SK-N-SH (cell line): ENCODE data around the gene KRTAP20-2.

Source experiments
- MEF2A ChIP-seq: IDR thresholded peaks from 2 replicates; pipeline ENCODE4 v1.4.0; 2012; ENCODE audit warnings: low read depth, borderline replicate concordance
- POLR2AphosphoS5 ChIP-seq: IDR thresholded peaks from 2 replicates; pipeline ENCODE4 v1.6.1; 2012; ENCODE audit warnings: low read depth, low read length
- SMC3 ChIP-seq: IDR thresholded peaks from 2 replicates; pipeline ENCODE4 v1.6.1; 2012; ENCODE audit warnings: low read depth, low read length, improper control_type of control experiment
- TAF1 ChIP-seq: IDR thresholded peaks from 2 replicates; pipeline ENCODE4 v1.6.1; 2012; ENCODE audit warnings: low read depth, mild to moderate bottlenecking, low read length, moderate library complexity, borderline replicate concordance
- YY1 ChIP-seq: IDR thresholded peaks from 2 replicates; pipeline ENCODE4 v1.4.0; 2012; ENCODE audit warnings: low read depth, mild to moderate bottlenecking
- TF ChIP-seq, protein P1 (sequence below): fragments of 200-600 bp; sonication (generic); IDR thresholded peaks from 2 replicates; pipeline ENCODE4 v1.6.1; 2017; ENCODE audit warnings: antibody characterized with exemption, mild to moderate bottlenecking, moderate library complexity
- TF ChIP-seq, protein P2 (sequence below): IDR thresholded peaks from 2 replicates; pipeline ENCODE4 v1.4.0; 2012; ENCODE audit warnings: low read depth, borderline replicate concordance

DNA sequence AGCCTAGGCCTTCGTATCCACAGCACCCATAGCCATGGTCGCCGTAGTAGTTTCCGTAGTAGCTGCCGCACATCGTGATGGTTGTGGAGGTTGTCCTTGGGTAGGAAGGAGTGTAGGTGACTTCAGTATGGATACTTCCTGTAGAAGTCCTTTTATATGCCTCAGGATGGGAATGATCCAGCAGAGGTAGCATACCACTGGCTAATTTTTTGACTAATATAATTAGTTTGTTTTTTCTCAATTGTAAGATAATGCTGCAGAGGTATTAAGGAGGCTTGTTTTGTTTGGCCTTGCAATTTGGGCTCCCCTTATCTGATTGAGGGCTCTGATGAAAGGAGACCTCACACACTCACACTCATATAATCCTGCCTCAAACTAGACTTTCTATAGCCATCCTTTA lies 36.2 kb upstream of the KRTAP20-2 start, which contains the start of gene KRTAP6-2:
- TF ChIP-seq, protein P1, sequence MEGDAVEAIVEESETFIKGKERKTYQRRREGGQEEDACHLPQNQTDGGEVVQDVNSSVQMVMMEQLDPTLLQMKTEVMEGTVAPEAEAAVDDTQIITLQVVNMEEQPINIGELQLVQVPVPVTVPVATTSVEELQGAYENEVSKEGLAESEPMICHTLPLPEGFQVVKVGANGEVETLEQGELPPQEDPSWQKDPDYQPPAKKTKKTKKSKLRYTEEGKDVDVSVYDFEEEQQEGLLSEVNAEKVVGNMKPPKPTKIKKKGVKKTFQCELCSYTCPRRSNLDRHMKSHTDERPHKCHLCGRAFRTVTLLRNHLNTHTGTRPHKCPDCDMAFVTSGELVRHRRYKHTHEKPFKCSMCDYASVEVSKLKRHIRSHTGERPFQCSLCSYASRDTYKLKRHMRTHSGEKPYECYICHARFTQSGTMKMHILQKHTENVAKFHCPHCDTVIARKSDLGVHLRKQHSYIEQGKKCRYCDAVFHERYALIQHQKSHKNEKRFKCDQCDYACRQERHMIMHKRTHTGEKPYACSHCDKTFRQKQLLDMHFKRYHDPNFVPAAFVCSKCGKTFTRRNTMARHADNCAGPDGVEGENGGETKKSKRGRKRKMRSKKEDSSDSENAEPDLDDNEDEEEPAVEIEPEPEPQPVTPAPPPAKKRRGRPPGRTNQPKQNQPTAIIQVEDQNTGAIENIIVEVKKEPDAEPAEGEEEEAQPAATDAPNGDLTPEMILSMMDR, result no peak
- TF ChIP-seq MEF2A, result no peak
- TF ChIP-seq SMC3, result no peak
- TF ChIP-seq TAF1, result no peak
- TF ChIP-seq, protein P2, sequence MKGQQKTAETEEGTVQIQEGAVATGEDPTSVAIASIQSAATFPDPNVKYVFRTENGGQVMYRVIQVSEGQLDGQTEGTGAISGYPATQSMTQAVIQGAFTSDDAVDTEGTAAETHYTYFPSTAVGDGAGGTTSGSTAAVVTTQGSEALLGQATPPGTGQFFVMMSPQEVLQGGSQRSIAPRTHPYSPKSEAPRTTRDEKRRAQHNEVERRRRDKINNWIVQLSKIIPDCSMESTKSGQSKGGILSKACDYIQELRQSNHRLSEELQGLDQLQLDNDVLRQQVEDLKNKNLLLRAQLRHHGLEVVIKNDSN, result no peak
- no peak for TF ChIP-seq YY1
- no peak for TF ChIP-seq POLR2AphosphoS5
